ENCODE measurements around the gene INTS3. TPM values are rescaled to one million over a fixed set of nuclear protein-coding genes. Genes with fewer than 3 reads are reported as not detected.

INTS3 gene, protein sequence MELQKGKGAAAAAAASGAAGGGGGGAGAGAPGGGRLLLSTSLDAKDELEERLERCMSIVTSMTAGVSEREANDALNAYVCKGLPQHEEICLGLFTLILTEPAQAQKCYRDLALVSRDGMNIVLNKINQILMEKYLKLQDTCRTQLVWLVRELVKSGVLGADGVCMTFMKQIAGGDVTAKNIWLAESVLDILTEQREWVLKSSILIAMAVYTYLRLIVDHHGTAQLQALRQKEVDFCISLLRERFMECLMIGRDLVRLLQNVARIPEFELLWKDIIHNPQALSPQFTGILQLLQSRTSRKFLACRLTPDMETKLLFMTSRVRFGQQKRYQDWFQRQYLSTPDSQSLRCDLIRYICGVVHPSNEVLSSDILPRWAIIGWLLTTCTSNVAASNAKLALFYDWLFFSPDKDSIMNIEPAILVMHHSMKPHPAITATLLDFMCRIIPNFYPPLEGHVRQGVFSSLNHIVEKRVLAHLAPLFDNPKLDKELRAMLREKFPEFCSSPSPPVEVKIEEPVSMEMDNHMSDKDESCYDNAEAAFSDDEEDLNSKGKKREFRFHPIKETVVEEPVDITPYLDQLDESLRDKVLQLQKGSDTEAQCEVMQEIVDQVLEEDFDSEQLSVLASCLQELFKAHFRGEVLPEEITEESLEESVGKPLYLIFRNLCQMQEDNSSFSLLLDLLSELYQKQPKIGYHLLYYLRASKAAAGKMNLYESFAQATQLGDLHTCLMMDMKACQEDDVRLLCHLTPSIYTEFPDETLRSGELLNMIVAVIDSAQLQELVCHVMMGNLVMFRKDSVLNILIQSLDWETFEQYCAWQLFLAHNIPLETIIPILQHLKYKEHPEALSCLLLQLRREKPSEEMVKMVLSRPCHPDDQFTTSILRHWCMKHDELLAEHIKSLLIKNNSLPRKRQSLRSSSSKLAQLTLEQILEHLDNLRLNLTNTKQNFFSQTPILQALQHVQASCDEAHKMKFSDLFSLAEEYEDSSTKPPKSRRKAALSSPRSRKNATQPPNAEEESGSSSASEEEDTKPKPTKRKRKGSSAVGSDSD
- total RNA-seq = 18.3 and 24.3 TPM in 2 replicates

DNA sequence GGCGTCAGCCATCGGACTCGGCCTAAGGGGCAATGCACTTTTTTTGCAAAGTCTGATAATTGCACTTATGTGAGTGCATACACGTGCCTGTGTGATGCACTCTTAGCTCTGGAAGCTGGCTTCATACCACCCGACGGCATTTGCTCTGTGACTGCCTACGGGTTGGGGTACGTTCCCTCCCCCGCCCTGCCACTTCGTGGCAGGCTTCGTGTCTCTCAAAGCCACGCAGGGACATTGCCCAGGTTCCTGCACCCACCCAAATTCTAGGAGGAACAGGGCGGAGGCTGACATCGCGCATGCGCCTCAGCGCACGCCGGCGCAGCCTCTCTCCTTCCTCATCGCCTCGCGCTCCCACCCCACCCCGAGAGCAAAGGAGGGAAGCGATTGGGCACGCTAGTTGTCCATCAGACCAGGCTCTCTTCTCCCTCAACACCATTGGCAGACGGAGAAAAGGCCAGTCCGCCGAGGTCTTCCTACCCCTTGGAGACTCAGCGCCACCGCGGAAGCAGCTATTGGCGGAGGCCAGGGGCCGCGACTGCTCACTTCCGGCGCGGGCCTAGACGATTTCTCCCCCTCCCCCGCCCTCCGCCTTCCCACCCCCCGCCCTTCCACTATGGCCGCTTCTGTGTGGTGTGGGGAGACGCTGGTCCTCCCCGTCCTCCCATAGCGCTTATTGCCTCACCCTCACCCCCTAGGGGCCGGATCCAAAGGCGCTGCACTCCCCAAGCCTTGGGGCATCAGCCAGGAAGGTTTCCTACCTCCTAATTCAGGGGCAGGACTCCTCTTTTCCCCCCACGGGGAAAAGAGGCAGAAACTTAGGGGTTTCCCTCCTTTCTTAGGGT lies at the start of gene INTS3:
TSS of gene INTS3 (plus strand) at position 588 of the 842 bp plus-strand sequence. CDS start 585 bp downstream, outside the sequence.

DNA sequence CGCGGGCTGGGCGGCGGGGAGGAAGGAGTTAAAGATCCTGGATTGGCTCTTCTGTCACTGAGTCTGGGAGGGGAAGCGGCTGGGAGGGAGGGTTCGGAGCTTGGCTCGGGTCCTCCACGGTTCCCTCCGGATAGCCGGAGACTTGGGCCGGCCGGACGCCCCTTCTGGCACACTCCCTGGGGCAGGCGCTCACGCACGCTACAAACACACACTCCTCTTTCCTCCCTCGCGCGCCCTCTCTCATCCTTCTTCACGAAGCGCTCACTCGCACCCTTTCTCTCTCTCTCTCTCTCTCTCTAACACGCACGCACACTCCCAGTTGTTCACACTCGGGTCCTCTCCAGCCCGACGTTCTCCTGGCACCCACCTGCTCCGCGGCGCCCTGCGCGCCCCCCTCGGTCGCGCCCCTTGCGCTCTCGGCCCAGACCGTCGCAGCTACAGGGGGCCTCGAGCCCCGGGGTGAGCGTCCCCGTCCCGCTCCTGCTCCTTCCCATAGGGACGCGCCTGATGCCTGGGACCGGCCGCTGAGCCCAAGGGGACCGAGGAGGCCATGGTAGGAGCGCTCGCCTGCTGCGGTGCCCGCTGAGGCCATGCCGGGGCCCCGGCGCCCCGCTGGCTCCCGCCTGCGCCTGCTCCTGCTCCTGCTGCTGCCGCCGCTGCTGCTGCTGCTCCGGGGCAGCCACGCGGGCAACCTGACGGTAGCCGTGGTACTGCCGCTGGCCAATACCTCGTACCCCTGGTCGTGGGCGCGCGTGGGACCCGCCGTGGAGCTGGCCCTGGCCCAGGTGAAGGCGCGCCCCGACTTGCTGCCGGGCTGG lies 49.1 kb upstream of the INTS3 start, which contains the start of gene NPR1:
TSS of gene NPR1 (plus strand) at position 170 of the 818 bp plus-strand sequence. CDS start at position 591, 421 bp downstream.

DNA sequence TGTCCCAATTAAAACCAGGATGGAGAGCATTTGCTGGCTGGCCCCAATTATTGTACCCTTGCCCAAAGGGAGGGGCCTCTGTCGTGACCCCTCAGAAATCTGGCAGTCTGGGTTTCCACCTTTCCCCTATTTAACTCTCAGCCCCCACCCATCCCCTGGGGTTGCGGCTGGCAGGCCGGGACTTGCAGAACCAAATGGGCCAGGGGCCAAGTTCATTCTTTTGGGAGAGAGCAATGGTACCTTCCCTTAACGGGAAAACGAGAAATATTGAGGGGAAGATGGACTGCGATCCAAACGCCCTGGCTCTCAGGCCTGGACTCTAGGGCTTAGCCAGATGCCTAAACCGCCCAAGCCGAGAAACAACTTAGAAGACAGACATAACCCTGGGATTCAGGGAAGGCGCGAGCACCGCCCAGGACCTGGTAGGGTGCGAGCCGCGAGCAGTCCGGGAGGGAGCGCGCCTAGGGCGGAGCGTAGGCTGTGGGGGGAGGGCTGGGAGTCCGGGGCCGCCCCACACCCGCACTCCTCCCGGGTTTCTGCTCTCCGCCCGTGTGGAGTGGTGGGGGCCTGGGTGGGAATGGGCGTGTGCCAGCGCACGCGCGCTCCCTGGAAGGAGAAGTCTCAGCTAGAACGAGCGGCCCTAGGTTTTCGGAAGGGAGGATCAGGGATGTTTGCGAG lies 47.1 kb downstream of the INTS3 start, which contains the start of gene SLC27A3:
TSS of gene SLC27A3 (plus strand) at position 628 of the 678 bp plus-strand sequence. CDS start 91 bp downstream, outside the sequence.

Other genes with a start within 250 kb of the INTS3 start
- 1,840 and 3,415 TPM in 2 replicates for gene S100A6, start 192.1 kb upstream of the INTS3 start, total RNA-seq
- gene S100A5, start 187.1 kb upstream of the INTS3 start, total RNA-seq = 1.1 TPM in 1 of 2 replicates, not detected in the other
- gene S100A4, start 182.2 kb upstream of the INTS3 start, total RNA-seq = 191 and 237 TPM in 2 replicates
- 8.2 and 10.4 TPM in 2 replicates for gene S100A3, start 178.8 kb upstream of the INTS3 start, total RNA-seq
- 1.8 and 2.6 TPM in 2 replicates for gene S100A2, start 162.2 kb upstream of the INTS3 start, total RNA-seq
- 84.3 and 106 TPM in 2 replicates for gene S100A16, start 114.9 kb upstream of the INTS3 start, total RNA-seq
- gene S100A14, start 111.7 kb upstream of the INTS3 start, total RNA-seq = 0.18 and 0.28 TPM in 2 replicates
- gene S100A13, start 100.5 kb upstream of the INTS3 start, total RNA-seq = 132 and 199 TPM in 2 replicates
- gene S100A1, start 99.6 kb upstream of the INTS3 start, total RNA-seq = not detected in 2 replicates
- 21.5 and 24.2 TPM in 2 replicates for gene CHTOP, start 94.0 kb upstream of the INTS3 start, total RNA-seq
- gene SNAPIN, start 69.3 kb upstream of the INTS3 start, total RNA-seq = 51.9 and 63.6 TPM in 2 replicates
- gene ILF2, start 57.1 kb upstream of the INTS3 start, total RNA-seq = 145 and 148 TPM in 2 replicates
- gene NPR1, start 49.4 kb upstream of the INTS3 start, total RNA-seq = 0.57 and 1.5 TPM in 2 replicates
- 9.8 and 16.3 TPM in 2 replicates for gene SLC27A3, start 47.4 kb downstream of the INTS3 start, total RNA-seq
- gene GATAD2B, start 194.9 kb downstream of the INTS3 start, total RNA-seq = 2.0 and 2.5 TPM in 2 replicates
- gene DENND4B, start 218.7 kb downstream of the INTS3 start, total RNA-seq = 10.2 and 14.4 TPM in 2 replicates
- 2.6 and 3.1 TPM in 2 replicates for gene CRTC2, start 230.6 kb downstream of the INTS3 start, total RNA-seq
- gene SLC39A1, start 235.5 kb downstream of the INTS3 start, total RNA-seq = 83.2 and 92.6 TPM in 2 replicates
- 5.1 and 6.4 TPM in 2 replicates for gene CREB3L4, start 239.9 kb downstream of the INTS3 start, total RNA-seq
- 130 and 163 TPM in 2 replicates for gene JTB, start 249.6 kb downstream of the INTS3 start, total RNA-seq

Data from smooth muscle cell of bladder (primary cell).